DOHH2 (cell line): ENCODE measurements around the gene HMGXB3.

Source experiments
- H3F3A ChIP-seq: fragments of 200-600 bp; sonication (generic), shearing (Covaris generic); 2 replicates; pipeline ENCODE4 v1.6.0; 2016; ENCODE audit warnings: antibody characterized with exemption, mild to moderate bottlenecking; ENCODE audit not compliant: control insufficient read depth, insufficient read depth
- H3K27ac ChIP-seq: fragments of 200-600 bp; sonication (generic); 2 replicates; pipeline ENCODE4 v1.5.1; 2014; ENCODE audit warnings: low read depth, mild to moderate bottlenecking, low read length, moderate library complexity
- H3K27me3 ChIP-seq: fragments of 200-600 bp; sonication (generic); 2 replicates; pipeline ENCODE4 v1.6.1; 2014; ENCODE audit warnings: mild to moderate bottlenecking, low read length, mixed read lengths; ENCODE audit not compliant: control insufficient read depth
- H3K36me3 ChIP-seq: fragments of 200-600 bp; sonication (generic); 2 replicates; pipeline ENCODE4 v1.6.1; 2014; ENCODE audit warnings: mild to moderate bottlenecking, low read length, moderate library complexity, mixed read lengths; ENCODE audit not compliant: control insufficient read depth
- H3K4me1 ChIP-seq: fragments of 200-600 bp; sonication (generic); 2 replicates; pipeline ENCODE4 v1.6.1; 2014; ENCODE audit warnings: mild to moderate bottlenecking, low read length, mixed read lengths; ENCODE audit not compliant: control insufficient read depth
- H3K4me2 ChIP-seq: fragments of 200-600 bp; sonication (generic); 2 replicates; pipeline ENCODE4 v1.6.0; 2014; ENCODE audit warnings: mild to moderate bottlenecking, low read length, moderate library complexity
- H3K4me3 ChIP-seq: fragments of 200-600 bp; sonication (generic); 2 replicates; pipeline ENCODE4 v1.5.1; 2014; ENCODE audit warnings: mild to moderate bottlenecking, low read length, mixed read lengths
- H3K79me2 ChIP-seq: fragments of 200-600 bp; sonication (generic); 2 replicates; pipeline ENCODE4 v1.6.1; 2014; ENCODE audit warnings: mild to moderate bottlenecking, low read length, mixed read lengths; ENCODE audit not compliant: control insufficient read depth
- H3K9me2 ChIP-seq: fragments of 200-600 bp; sonication (generic); replicated peaks from 2 replicates; pipeline ENCODE4 v1.6.1; 2014; ENCODE audit warnings: mild to moderate bottlenecking, low read length, mixed read lengths; ENCODE audit not compliant: control insufficient read depth
- H3K9me3 ChIP-seq: fragments of 200-600 bp; sonication (generic); 2 replicates; pipeline ENCODE4 v1.6.1; 2014; ENCODE audit warnings: antibody characterized with exemption, low read length, mixed read lengths; ENCODE audit not compliant: control insufficient read depth, insufficient read depth
- H4K20me1 ChIP-seq: fragments of 200-600 bp; sonication (generic); 2 replicates; pipeline ENCODE4 v1.6.0; 2014; ENCODE audit warnings: low read depth, mild to moderate bottlenecking, antibody characterized with exemption, low read length, moderate library complexity; ENCODE audit not compliant: control insufficient read depth, insufficient read depth
- CTCF ChIP-seq: fragments of 200-600 bp; sonication (generic); IDR thresholded peaks from one replicate; pipeline ENCODE4 v1.5.1; 2014; ENCODE audit warnings: antibody characterized with exemption, mild to moderate bottlenecking, low read depth, low read length; ENCODE audit not compliant: poor library complexity, severe bottlenecking
- EZH2phosphoT487 ChIP-seq: fragments of 200-600 bp; sonication (generic); IDR thresholded peaks from 2 replicates; pipeline ENCODE4 v1.6.1; 2017; ENCODE audit warnings: borderline replicate concordance, mild to moderate bottlenecking, antibody characterized with exemption, low read length, moderate library complexity, mixed read lengths

HMGXB3 gene

GRCh38 chr5:150075806-150076205 is 75.3 kb downstream of the HMGXB3 start:
- Histone ChIP-seq H3K4me3 (no peak overlapping the region), H3K27ac (no peak overlapping the region), H3K79me2 (no peaks in the 10 kb centered on the region), H3K9me3 (no peaks in the 10 kb centered on the region), H3F3A (no peaks in the 10 kb centered on the region), H3K4me2 (no peak overlapping the region), H3K27me3 (peaks cover 13% of the 10 kb centered on the region; the same call in 1 of the 2 replicates), H3K36me3 (no peaks in the 10 kb centered on the region), H4K20me1 (no peaks in the 10 kb centered on the region; the same call in 1 of the 2 replicates), H3K4me1 (no peaks in the 10 kb centered on the region), H3K9me2 (no peaks in the 10 kb centered on the region)
- TF ChIP-seq EZH2phosphoT487, result no peak
- no peak for TF ChIP-seq CTCF

DNA sequence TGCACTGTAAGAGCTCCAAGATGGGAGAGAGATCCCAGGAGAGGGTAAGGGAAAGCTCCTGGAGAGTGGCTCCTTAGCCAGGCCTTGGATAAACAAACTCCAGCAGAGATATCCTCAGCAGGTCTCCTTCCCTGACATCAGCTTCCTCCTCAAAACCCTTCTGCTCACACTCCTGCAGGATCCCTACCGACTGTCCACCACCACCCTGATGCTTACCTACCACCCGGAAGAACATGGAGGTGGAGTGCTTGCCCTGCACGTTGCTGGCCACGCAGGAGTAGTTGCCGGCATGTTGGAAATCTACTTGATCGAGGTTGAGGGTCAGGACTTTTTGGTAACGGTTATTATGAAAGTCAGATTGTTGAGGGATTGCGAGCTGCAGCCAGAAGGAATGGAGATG is 76.5 kb downstream of the HMGXB3 start:
- Histone ChIP-seq H3K4me3 (no peak overlapping the region), H3K36me3 (no peaks in the 10 kb centered on the region), H3K27ac (no peak overlapping the region), H3K27me3 (peaks cover 14% of the 10 kb centered on the region), H4K20me1 (peaks cover 1% of the 10 kb centered on the region; the same call in 1 of the 2 replicates), H3K9me3 (no peaks in the 10 kb centered on the region), H3F3A (no peaks in the 10 kb centered on the region), H3K9me2 (no peaks in the 10 kb centered on the region), H3K79me2 (no peaks in the 10 kb centered on the region), H3K4me1 (peaks cover 10% of the 10 kb centered on the region), H3K4me2 (no peak overlapping the region)
- TF ChIP-seq EZH2phosphoT487 (no peak), CTCF (no peak)

DNA sequence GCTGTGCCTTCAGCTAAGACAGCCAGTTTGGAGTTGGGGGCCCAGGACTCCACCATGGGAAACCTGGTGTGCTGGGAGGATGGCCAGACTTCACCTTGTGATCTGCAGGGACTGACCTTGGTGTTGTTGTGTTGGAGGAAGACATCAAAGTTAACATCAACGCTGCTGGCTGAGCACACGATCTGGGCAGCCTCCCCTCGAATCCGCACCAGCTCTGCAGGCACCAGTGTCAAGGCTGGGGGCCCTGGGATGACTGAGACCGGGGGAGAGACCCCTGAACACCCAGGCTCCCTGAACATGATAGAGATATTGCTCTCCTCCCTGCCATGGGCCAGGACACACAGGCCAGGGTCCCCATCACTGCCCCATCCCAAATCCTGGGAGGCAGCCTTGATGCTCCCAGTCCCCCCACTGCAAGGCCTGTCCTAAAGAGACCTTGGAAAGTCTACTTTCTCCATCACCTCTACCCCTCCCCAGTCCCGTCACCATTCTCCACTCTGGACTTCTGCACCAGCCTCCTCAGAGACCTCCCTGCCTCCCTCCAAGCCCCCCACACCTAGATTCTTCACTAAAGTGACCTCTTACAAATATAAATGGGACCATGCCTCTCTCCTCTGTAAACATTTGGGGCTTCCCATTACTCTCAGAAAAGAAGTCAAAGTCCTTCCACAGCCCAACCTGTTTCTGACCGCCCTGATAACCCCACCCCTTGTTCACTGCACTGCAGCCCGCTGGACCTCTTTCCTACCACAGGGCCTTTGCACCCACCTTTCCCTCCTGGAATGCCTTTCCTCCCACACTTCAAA is 77.7 kb downstream of the HMGXB3 start:
- Histone ChIP-seq H3K4me3 (no peak overlapping the region), H4K20me1 (peaks cover 3% of the 10 kb centered on the region; the same call in 1 of the 2 replicates), H3K27me3 (peaks cover 16% of the 10 kb centered on the region), H3K9me3 (no peaks in the 10 kb centered on the region), H3F3A (no peaks in the 10 kb centered on the region), H3K27ac (no peak overlapping the region), H3K4me1 (peaks cover 16% of the 10 kb centered on the region), H3K79me2 (no peaks in the 10 kb centered on the region), H3K36me3 (no peaks in the 10 kb centered on the region), H3K9me2 (no peaks in the 10 kb centered on the region), H3K4me2 (no peak overlapping the region)
- TF ChIP-seq EZH2phosphoT487, result no peak
- no peak for TF ChIP-seq CTCF
